ES-I3 (cell line): ENCODE results near the gene NFIA.
"Not testable (repeated sequence)": the region's sequence is repeated elsewhere in the genome, so short reads cannot be mapped to it uniquely, and the experiment has no call there.

Source experiments
- H3K36me3 ChIP-seq: 2 replicates; pipeline ENCODE4 v1.6.1; 2013; ENCODE audit warnings: mild to moderate bottlenecking, low read length, control low read depth, moderate library complexity; ENCODE audit not compliant: insufficient read depth
- H3K4me1 ChIP-seq: 2 replicates; pipeline ENCODE4 v1.6.1; 2013; ENCODE audit warnings: mild to moderate bottlenecking, control low read depth, low read length; ENCODE audit not compliant: insufficient read depth
- H3K9ac ChIP-seq: 2 replicates; pipeline ENCODE4 v1.6.1; 2013; ENCODE audit warnings: low read depth, mild to moderate bottlenecking, low read length, moderate library complexity
- H3K9me3 ChIP-seq: 2 replicates; pipeline ENCODE4 v1.6.1; 2013; ENCODE audit warnings: mild to moderate bottlenecking, low read length, moderate library complexity; ENCODE audit not compliant: control insufficient read depth, insufficient read depth

Gene NFIA

GRCh38 chr1:61053712-61054600, 28.4 kb upstream of the NFIA start:
- Histone ChIP-seq H3K4me1 (peaks cover 11% of the 10 kb centered on the region), H3K9me3 (no peaks in the 10 kb centered on the region), H3K9ac (peak overlapping the region; percentile 18; the same call in 1 of the 2 replicates), H3K36me3 (no peaks in the 10 kb centered on the region)

DNA sequence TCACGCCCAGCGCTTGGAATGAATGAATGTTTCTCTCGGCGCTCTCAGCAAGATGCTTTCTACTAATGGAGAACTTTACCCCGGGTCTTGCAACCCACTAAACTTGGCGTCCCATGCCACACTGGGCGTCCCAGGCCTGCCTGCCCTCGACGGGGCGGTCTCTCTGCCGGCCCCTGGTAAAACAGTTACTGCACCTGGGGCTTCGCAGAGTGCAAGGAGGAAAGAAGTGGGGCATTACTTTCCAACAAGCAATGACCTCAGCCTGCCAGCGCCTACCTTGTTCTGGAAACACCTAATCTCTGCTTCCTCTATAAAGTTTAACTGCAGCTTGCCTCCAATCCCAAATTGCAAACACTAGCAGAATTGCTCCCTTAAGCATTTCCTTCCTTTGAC, 27.8 kb upstream of the NFIA start:
- Histone ChIP-seq H3K9me3 (no peaks in the 10 kb centered on the region), H3K36me3 (no peaks in the 10 kb centered on the region), H3K4me1 (peaks cover 11% of the 10 kb centered on the region), H3K9ac (peak overlapping the region; percentile 18; the same call in 1 of the 2 replicates)

DNA sequence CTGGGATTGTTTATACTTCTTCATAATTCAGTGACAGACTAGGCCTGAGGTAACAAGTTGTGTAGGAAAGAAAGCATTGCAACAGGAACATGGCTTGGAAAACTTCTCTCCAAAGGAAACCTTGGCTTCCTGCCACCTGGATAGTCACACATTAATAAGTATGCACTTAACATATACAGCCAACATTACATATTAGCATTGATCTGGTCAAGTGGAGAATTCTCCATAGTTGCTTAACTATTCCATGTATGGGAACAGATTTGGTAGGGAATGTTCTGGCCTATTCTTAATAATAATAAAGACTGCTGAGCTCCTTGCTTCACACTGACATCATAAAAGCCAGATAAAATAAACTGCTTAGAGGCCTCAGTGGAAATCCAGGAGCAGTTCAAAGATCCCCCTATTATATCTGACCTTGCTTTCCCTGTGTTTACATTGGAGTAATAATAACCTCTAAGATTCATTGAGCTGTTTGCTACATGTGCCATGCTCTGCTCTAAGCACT, 27.2 kb upstream of the NFIA start:
- Histone ChIP-seq H3K4me1 (peaks cover 11% of the 10 kb centered on the region), H3K36me3 (no peaks in the 10 kb centered on the region), H3K9me3 (no peaks in the 10 kb centered on the region), H3K9ac (no peak overlapping the region)

DNA sequence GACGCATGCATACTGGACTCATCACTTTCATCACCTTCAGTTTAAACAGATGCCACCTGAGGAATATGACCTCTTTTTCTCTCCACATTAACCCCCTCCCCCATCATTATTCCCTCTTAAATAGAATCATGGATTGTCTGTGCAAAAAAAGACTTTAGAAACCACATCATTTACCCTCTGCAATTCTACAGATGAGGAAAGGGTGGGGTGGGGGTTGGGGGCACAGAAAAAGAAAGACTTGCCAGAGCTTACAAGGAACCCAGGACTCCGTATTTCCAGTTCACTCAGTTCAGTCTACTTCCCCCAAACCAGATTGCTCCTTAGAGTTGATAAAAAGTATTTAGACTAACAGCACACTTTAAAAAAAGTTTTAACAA, 26.2 kb upstream of the NFIA start:
- Histone ChIP-seq H3K9ac (peak overlapping the region; percentile 83; the same call in 1 of the 2 replicates), H3K4me1 (peaks cover 11% of the 10 kb centered on the region), H3K9me3 (no peaks in the 10 kb centered on the region), H3K36me3 (no peaks in the 10 kb centered on the region)

- Histone ChIP-seq H3K36me3 (no peaks in the 10 kb centered on the region), H3K9ac (peak overlapping the region; percentile 83; the same call in 1 of the 2 replicates), H3K9me3 (no peaks in the 10 kb centered on the region), H3K4me1 (peaks cover 11% of the 10 kb centered on the region)
Observed at GRCh38 chr1:61056573-61057439, 25.6 kb upstream of the NFIA start.

DNA sequence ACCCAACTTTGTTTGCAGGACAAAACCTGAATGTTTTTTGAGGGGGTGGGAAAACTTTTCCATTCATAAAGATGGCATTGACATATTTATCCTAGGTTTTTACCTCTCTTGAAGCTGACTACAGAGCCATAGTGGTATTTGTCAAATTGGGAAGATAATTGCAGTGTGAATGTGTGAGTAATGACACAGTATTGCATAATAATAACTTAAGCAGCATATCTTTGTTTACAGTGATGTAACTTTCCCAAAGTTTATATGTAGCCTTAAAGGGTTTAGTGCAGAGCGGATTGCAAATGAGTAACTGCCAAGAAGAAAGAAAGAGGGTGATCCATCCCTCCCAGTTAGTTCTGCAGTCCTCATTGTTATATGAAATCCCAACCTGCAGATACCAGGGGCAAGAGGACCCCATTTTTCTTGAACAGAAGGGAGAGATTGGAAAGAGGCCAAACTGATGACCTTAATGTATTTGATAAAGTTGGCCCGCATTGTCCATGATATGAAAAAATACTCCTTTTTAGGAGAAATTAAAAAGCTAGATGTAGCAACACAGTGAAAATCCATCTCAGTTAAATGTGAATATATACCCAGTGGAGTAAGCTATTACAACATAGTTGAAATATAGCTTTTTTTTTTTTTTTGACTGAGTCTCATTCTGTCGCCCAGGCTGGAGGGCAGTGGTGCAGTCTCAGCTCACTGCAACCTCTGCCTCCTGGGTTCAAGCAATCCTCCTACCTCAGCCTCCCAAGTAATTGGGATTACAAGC, 23.7 kb upstream of the NFIA start:
- no peaks in the 10 kb centered on the region for H3K36me3 ChIP-seq

DNA sequence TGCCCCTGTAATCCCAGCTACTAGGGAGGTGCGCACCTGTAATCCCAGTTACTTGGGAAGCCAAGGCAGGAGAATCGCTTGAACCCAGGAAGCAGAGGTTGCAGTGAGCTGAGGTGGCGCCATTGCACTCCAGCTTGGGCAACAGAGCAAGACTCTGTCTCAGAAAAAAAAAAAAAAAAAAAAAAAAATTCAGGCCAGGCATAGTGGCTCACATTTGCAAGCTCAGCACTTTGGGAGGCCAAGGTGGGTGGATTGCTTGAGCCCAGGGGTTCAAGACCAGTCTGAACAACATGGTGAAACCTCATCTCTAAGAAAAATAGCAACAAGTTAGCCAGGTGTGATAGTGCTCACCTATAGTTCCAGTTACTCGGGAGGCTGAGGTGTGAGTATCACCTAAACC, 20.8 kb upstream of the NFIA start:
- H3K9ac ChIP-seq, H3K36me3 ChIP-seq, H3K4me1 ChIP-seq, H3K9me3 ChIP-seq: not testable (repeated sequence)

More for the DNA sequence above, 23.7 kb upstream of the NFIA start:
- Histone ChIP-seq H3K9ac (no peak overlapping the region), H3K9me3 (no peaks in the 10 kb centered on the region), H3K4me1 (peaks cover 7% of the 10 kb centered on the region)

DNA sequence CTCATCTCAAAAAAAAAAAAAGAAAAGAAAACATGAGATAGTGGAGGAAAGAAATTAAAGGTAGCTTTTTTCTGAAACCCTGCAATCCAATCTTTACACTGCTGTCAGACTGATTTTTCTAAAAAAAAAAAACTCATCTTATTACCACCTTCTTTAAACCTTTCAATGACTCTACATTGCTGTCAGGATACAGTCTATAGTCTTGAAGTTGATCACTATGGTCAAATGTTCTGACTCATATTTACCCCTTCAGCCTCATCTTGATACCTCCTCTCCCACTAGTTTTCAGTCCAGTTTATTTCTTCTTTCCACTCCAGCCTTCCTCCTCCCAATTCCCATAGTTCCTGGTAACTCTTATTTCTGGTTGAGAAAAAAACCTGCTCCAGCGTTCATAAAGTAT, 17.7 kb upstream of the NFIA start:
- Histone ChIP-seq H3K36me3 (no peaks in the 10 kb centered on the region), H3K4me1 (no peaks in the 10 kb centered on the region), H3K9ac (no peak overlapping the region), H3K9me3 (no peaks in the 10 kb centered on the region)

GRCh38 chr1:61067446-61068019, 14.8 kb upstream of the NFIA start:
- Histone ChIP-seq H3K36me3 (no peaks in the 10 kb centered on the region), H3K9ac (no peak overlapping the region), H3K4me1 (no peaks in the 10 kb centered on the region), H3K9me3 (no peaks in the 10 kb centered on the region)

GRCh38 chr1:61070054-61070453, 12.3 kb upstream of the NFIA start:
- Histone ChIP-seq H3K9me3 (no peaks in the 10 kb centered on the region), H3K36me3 (no peaks in the 10 kb centered on the region), H3K4me1 (no peaks in the 10 kb centered on the region), H3K9ac (no peak overlapping the region)

- Histone ChIP-seq H3K9me3 (no peaks in the 10 kb centered on the region), H3K9ac (no peak overlapping the region), H3K36me3 (no peaks in the 10 kb centered on the region), H3K4me1 (no peaks in the 10 kb centered on the region)
Observed at GRCh38 chr1:61071205-61072130, 10.9 kb upstream of the NFIA start.

DNA sequence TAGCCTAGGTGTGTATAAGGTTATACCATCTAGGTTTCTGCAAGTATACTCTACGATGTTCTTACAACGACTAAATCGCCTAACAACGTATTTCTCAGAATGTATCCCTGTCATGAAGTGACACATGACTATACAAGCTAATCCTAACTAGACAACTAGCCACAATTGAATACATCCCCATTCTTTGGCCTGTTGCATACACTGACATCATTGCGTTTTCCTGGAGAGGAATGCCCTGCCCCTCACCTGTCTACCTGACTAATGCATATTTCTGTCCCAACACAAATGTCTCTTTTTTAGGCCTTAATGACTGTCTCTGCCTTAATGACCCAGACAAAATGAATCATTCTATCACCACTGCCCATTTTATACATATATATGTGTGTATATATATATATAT, 8.5 kb upstream of the NFIA start:
- H3K9ac ChIP-seq, result no peak overlapping the region
- H3K4me1 ChIP-seq, result peaks cover 4% of the 10 kb centered on the region
- no peaks in the 10 kb centered on the region for H3K9me3 ChIP-seq
- no peaks in the 10 kb centered on the region for H3K36me3 ChIP-seq

DNA sequence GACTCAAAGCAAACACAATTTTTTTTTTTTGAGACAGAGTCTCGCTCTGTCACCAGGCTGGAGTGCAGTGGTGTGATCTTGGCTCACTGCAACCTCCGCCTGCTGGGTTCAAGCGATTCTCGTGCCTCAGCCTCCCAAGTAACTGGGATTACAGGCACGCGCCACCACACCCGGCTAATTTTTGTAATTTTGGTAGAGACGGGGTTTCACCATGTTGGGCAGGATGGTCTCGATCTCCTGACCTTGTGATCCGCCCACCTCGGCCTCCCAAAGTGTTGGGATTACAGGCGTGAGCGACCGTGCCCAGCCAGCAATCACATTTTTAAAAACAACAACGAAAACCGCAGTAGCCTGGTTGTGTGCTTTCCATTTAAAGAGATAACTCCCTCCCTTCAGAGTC, 6.5 kb upstream of the NFIA start:
- H3K4me1 ChIP-seq, result peaks cover 10% of the 10 kb centered on the region
- not testable (repeated sequence) for H3K9ac ChIP-seq, H3K36me3 ChIP-seq, H3K9me3 ChIP-seq
